Immature natural killer cell (primary cell): ENCODE measurements around the gene SLC16A1. TPM values are rescaled to one million over a fixed set of nuclear protein-coding genes. Genes with fewer than 3 reads are reported as not detected.

Source experiments
- DNase-seq, 3 donors: peaks; one replicate each; pipeline ENCODE4 v3.0.0; 2022; ENCODE audit warnings: mixed read lengths in 1 of 3
- H3K27ac Mint-ChIP-seq, 6 donors: one replicate each; pipeline ENCODE4 v1.8.0; 2020; ENCODE audit warnings: mixed read lengths in 6 of 6, mild to moderate bottlenecking in 5 of 6, inconsistent platforms in 4 of 6, moderate library complexity in 3 of 6
- H3K27me3 Mint-ChIP-seq, 3 donors: one replicate each; pipeline ENCODE4 v1.8.0; 2020 to 2021; ENCODE audit warnings: low read depth in 3 of 3, mild to moderate bottlenecking in 3 of 3, mixed read lengths in 3 of 3, moderate library complexity in 3 of 3, inconsistent platforms in 1 of 3
- H3K36me3 Mint-ChIP-seq, 3 donors: one replicate each; pipeline ENCODE4 v1.8.0; 2020; ENCODE audit warnings: mixed read lengths in 3 of 3, inconsistent platforms in 2 of 3, mild to moderate bottlenecking in 2 of 3
- H3K4me1 Mint-ChIP-seq, 2 donors: one replicate each; pipeline ENCODE4 v1.8.0; 2020; ENCODE audit warnings: inconsistent platforms in 2 of 2, mild to moderate bottlenecking in 2 of 2, mixed read lengths in 2 of 2, moderate library complexity in 1 of 2
- H3K4me3 Mint-ChIP-seq, 5 donors: one replicate each; pipeline ENCODE4 v1.8.0; 2020; ENCODE audit warnings: mild to moderate bottlenecking in 5 of 5, mixed read lengths in 5 of 5, inconsistent platforms in 3 of 5, moderate library complexity in 3 of 5
- H3K9me3 Mint-ChIP-seq, 6 donors: one replicate each; pipeline ENCODE4 v1.8.0; 2020; ENCODE audit warnings: mild to moderate bottlenecking in 6 of 6, mixed read lengths in 6 of 6, inconsistent platforms in 4 of 6, moderate library complexity in 3 of 6
- polyA plus RNA-seq, 3 donors: library from polyadenylated mRNA; unstranded; fragments of 300-500 nt; fragmentation: Illumina TruSeq; gene quantifications; one replicate each; pipeline ENCODE4 v1.2.3, GENCODE V29; 2021

The SLC16A1 gene
- polyA plus RNA-seq, 3 donors from 2014 or later = 3.6 to 11.8 (median 4.6) TPM

GRCh38 chr1:112927462-112927990 is 28.5 kb downstream of the SLC16A1 start:
- no peak overlapping the region for H3K27ac Mint-ChIP-seq
- no peak overlapping the region for H3K4me3 Mint-ChIP-seq
- DNase-seq = no peak
- H3K27me3 Mint-ChIP-seq = no peaks in the 10 kb centered on the region
- no peaks in the 10 kb centered on the region for H3K4me1 Mint-ChIP-seq
- peaks cover 4% of the 10 kb centered on the region in 3 donors for H3K36me3 Mint-ChIP-seq
- H3K9me3 Mint-ChIP-seq = no peaks in the 10 kb centered on the region

- H3K9me3 Mint-ChIP-seq = no peaks in the 10 kb centered on the region
- H3K27ac Mint-ChIP-seq = no peak overlapping the region
- DNase-seq = no peak
- H3K4me3 Mint-ChIP-seq = no peak overlapping the region
- peaks cover 4% of the 10 kb centered on the region in 3 donors for H3K36me3 Mint-ChIP-seq
- no peaks in the 10 kb centered on the region for H3K27me3 Mint-ChIP-seq
- no peaks in the 10 kb centered on the region for H3K4me1 Mint-ChIP-seq
Observed at GRCh38 chr1:112926858-112927257, 29.1 kb downstream of the SLC16A1 start.

- no peaks in the 10 kb centered on the region for H3K27me3 Mint-ChIP-seq
- H3K27ac Mint-ChIP-seq = no peak overlapping the region
- H3K9me3 Mint-ChIP-seq = no peaks in the 10 kb centered on the region
- H3K4me3 Mint-ChIP-seq = no peak overlapping the region
- H3K4me1 Mint-ChIP-seq = no peaks in the 10 kb centered on the region
- H3K36me3 Mint-ChIP-seq = peaks cover 4% of the 10 kb centered on the region in 3 donors
- no peak for DNase-seq
Observed at GRCh38 chr1:112925015-112925414, 31.0 kb downstream of the SLC16A1 start.

- no peak overlapping the region for H3K4me3 Mint-ChIP-seq
- no peaks in the 10 kb centered on the region for H3K4me1 Mint-ChIP-seq
- no peak overlapping the region for H3K27ac Mint-ChIP-seq
- no peaks in the 10 kb centered on the region for H3K9me3 Mint-ChIP-seq
- peaks cover 4% of the 10 kb centered on the region in 3 donors for H3K36me3 Mint-ChIP-seq
- H3K27me3 Mint-ChIP-seq = no peaks in the 10 kb centered on the region
- DNase-seq = no peak
Observed at GRCh38 chr1:112923959-112924349, 32.0 kb downstream of the SLC16A1 start.

- no peaks in the 10 kb centered on the region for H3K4me1 Mint-ChIP-seq
- H3K27me3 Mint-ChIP-seq = no peaks in the 10 kb centered on the region
- H3K36me3 Mint-ChIP-seq = peaks cover 4% of the 10 kb centered on the region in 3 donors
- H3K4me3 Mint-ChIP-seq = no peak overlapping the region
- no peak for DNase-seq
- H3K27ac Mint-ChIP-seq = no peak overlapping the region
- H3K9me3 Mint-ChIP-seq = no peaks in the 10 kb centered on the region
Observed at GRCh38 chr1:112923234-112923958, 32.6 kb downstream of the SLC16A1 start.

- Mint-ChIP-seq H3K36me3 (peaks cover 6 to 11% (median 9%) of the 10 kb centered on the region in 3 donors), H3K4me1 (no peaks in the 10 kb centered on the region), H3K27me3 (no peaks in the 10 kb centered on the region), H3K27ac (no peak overlapping the region), H3K9me3 (no peaks in the 10 kb centered on the region), H3K4me3 (no peak overlapping the region)
- DNase-seq = no peak
Observed at GRCh38 chr1:112911506-112912220, 44.3 kb downstream of the SLC16A1 start.

- no peak overlapping the region for H3K27ac Mint-ChIP-seq
Observed at GRCh38 chr1:112909847-112910246, 46.1 kb downstream of the SLC16A1 start.

GRCh38 chr1:112906150-112906698 is 49.8 kb downstream of the SLC16A1 start:
- Mint-ChIP-seq H3K27ac (no peak overlapping the region), H3K4me1 (no peaks in the 10 kb centered on the region), H3K36me3 (no peaks in the 10 kb centered on the region), H3K4me3 (no peak overlapping the region), H3K9me3 (no peaks in the 10 kb centered on the region), H3K27me3 (peaks cover 0 to 4% (median 0%) of the 10 kb centered on the region in 3 donors)
- no peak for DNase-seq

More at GRCh38 chr1:112909847-112910246, 46.1 kb downstream of the SLC16A1 start:
- Mint-ChIP-seq H3K4me3 (no peak overlapping the region), H3K27me3 (peaks cover 0 to 2% (median 0%) of the 10 kb centered on the region in 3 donors), H3K9me3 (no peaks in the 10 kb centered on the region), H3K36me3 (peaks cover 0 to 7% (median 6%) of the 10 kb centered on the region in 3 donors), H3K4me1 (no peaks in the 10 kb centered on the region)
- no peak for DNase-seq

- no peaks in the 10 kb centered on the region for H3K36me3 Mint-ChIP-seq
- H3K27me3 Mint-ChIP-seq = peaks cover 0 to 4% (median under 1%) of the 10 kb centered on the region in 3 donors
- H3K9me3 Mint-ChIP-seq = no peaks in the 10 kb centered on the region
- no peak overlapping the region for H3K27ac Mint-ChIP-seq
- no peak overlapping the region for H3K4me3 Mint-ChIP-seq
- DNase-seq = no peak
- no peaks in the 10 kb centered on the region for H3K4me1 Mint-ChIP-seq
Observed at GRCh38 chr1:112905395-112906149, 50.4 kb downstream of the SLC16A1 start.

- H3K27ac Mint-ChIP-seq = no peak overlapping the region
- no peaks in the 10 kb centered on the region for H3K36me3 Mint-ChIP-seq
Observed at GRCh38 chr1:112904831-112905261, 51.1 kb downstream of the SLC16A1 start.

GRCh38 chr1:112904071-112904830 is 51.7 kb downstream of the SLC16A1 start:
- Mint-ChIP-seq H3K9me3 (no peaks in the 10 kb centered on the region), H3K4me1 (no peaks in the 10 kb centered on the region), H3K27me3 (peaks cover 0 to 4% (median 1%) of the 10 kb centered on the region in 3 donors), H3K36me3 (no peaks in the 10 kb centered on the region), H3K4me3 (peak overlapping the region in 1 of 5 donors; percentile 39), H3K27ac (no peak overlapping the region)
- no peak for DNase-seq

More at GRCh38 chr1:112904831-112905261, 51.1 kb downstream of the SLC16A1 start:
- DNase-seq = no peak
- Mint-ChIP-seq H3K4me3 (no peak overlapping the region), H3K4me1 (no peaks in the 10 kb centered on the region), H3K27me3 (peaks cover 0 to 4% (median 1%) of the 10 kb centered on the region in 3 donors), H3K9me3 (no peaks in the 10 kb centered on the region)

GRCh38 chr1:112902221-112902620 is 53.8 kb downstream of the SLC16A1 start:
- Mint-ChIP-seq H3K9me3 (peaks cover 0 to under 1% (median 0%) of the 10 kb centered on the region in 6 donors), H3K27ac (no peak overlapping the region), H3K36me3 (no peaks in the 10 kb centered on the region), H3K4me3 (no peak overlapping the region), H3K4me1 (no peaks in the 10 kb centered on the region), H3K27me3 (peaks cover 0 to 4% (median 1%) of the 10 kb centered on the region in 3 donors)
- DNase-seq = no peak

GRCh38 chr1:112901387-112901786 is 54.6 kb downstream of the SLC16A1 start:
- H3K36me3 Mint-ChIP-seq = peaks cover 0 to 5% (median 0%) of the 10 kb centered on the region in 3 donors
- DNase-seq = no peak
- no peaks in the 10 kb centered on the region for H3K4me1 Mint-ChIP-seq
- H3K9me3 Mint-ChIP-seq = peaks cover 4 to 7% (median 5%) of the 10 kb centered on the region in 6 donors
- no peak overlapping the region for H3K4me3 Mint-ChIP-seq
- H3K27me3 Mint-ChIP-seq = peaks cover 0 to 4% (median 1%) of the 10 kb centered on the region in 3 donors
- H3K27ac Mint-ChIP-seq = no peak overlapping the region
